ENCODE results near the gene UNC5B. TPM values are rescaled to one million over a fixed set of nuclear protein-coding genes. Genes with fewer than 3 reads are reported as not detected.

The UNC5B gene
- total and polyA plus RNA-seq, 11 donors = 4.8 to 22.8 (median 10.1) TPM

DNA sequence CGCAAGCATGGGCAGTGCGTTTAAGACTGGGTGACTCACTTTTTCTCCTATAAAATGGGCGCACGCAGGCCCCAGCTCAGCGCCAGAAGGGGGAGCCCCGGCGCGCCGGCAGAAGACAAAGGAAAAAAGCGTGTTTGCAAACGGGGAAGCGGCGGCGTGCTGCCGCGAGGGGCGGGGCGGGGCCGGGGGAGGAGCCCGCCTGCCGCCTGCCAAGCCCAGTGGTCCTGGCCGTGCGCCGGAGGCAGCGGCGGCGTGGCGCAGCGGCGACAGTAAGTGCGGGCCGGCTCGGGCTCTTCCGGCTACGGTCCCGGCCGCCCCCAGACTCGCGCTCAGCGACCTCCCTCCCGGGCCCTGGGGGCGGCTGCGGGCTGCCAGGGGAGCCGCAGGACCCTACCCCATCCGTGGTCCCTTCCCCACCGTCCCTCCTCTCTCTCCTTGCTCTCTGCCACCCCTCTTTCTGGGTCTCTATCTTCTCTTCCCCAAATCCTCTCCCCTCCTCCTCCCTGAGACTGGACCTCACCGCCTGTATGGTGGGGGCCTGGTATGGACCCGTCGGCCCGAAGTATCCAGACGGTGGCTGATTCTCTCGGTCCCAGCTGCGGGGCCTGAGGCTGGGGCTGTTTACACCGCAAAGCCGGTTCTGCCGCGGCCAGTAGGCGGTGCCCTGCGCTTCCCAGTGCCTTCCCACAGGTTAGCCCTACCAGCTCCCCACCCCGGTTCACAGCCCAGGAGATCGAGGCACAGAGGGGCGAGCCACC is 106.9 kb downstream of the UNC5B start, which contains the start of gene SLC29A3:
Gene SLC29A3 (plus strand): TSS at position 218 of the 758 bp plus-strand sequence. CDS start 51 bp downstream, at position 269.
- no peaks in the 10 kb centered on the region for H3K9me3 ChIP-seq
- peaks cover 0 to 34% (median 11%) of the 10 kb centered on the region in 12 donors for H3K4me1 ChIP-seq
- H3K36me3 ChIP-seq = peaks cover 0 to 15% (median 7%) of the 10 kb centered on the region in 9 donors
- DNase-seq = peak; percentile 81 to 92 (median 83)
- peak within 1 kb of the TSS; percentile 61 to 98 (median 78) for H3K4me3 ChIP-seq
- TF ChIP-seq POLR2A (IDR thresholded peaks at IDR 0.05) = peak in 1 of 2 donors; percentile 82
- TF ChIP-seq, protein P1, sequence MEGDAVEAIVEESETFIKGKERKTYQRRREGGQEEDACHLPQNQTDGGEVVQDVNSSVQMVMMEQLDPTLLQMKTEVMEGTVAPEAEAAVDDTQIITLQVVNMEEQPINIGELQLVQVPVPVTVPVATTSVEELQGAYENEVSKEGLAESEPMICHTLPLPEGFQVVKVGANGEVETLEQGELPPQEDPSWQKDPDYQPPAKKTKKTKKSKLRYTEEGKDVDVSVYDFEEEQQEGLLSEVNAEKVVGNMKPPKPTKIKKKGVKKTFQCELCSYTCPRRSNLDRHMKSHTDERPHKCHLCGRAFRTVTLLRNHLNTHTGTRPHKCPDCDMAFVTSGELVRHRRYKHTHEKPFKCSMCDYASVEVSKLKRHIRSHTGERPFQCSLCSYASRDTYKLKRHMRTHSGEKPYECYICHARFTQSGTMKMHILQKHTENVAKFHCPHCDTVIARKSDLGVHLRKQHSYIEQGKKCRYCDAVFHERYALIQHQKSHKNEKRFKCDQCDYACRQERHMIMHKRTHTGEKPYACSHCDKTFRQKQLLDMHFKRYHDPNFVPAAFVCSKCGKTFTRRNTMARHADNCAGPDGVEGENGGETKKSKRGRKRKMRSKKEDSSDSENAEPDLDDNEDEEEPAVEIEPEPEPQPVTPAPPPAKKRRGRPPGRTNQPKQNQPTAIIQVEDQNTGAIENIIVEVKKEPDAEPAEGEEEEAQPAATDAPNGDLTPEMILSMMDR (IDR thresholded peaks at IDR 0.05) = peak; percentile 23 to 68 (median 49)
- 0 to 1% (median 1%) methylated on average over 43 to 62 of the region's 62 CpGs for WGBS, 4 donors
- no peaks in the 10 kb centered on the region for H3K27me3 ChIP-seq
- peak within 1 kb of the TSS in 11 of 12 donors; percentile 26 to 83 (median 76) for H3K27ac ChIP-seq
- ATAC-seq = peak; percentile 56 to 95 (median 90)
- intact Hi-C loops (cut with DNase I) = loop anchor here (1.0 to 10.0 kb wide), 17 partner anchors 58 to 726 kb away; no protein-coding TSS in a partner anchor

DNA sequence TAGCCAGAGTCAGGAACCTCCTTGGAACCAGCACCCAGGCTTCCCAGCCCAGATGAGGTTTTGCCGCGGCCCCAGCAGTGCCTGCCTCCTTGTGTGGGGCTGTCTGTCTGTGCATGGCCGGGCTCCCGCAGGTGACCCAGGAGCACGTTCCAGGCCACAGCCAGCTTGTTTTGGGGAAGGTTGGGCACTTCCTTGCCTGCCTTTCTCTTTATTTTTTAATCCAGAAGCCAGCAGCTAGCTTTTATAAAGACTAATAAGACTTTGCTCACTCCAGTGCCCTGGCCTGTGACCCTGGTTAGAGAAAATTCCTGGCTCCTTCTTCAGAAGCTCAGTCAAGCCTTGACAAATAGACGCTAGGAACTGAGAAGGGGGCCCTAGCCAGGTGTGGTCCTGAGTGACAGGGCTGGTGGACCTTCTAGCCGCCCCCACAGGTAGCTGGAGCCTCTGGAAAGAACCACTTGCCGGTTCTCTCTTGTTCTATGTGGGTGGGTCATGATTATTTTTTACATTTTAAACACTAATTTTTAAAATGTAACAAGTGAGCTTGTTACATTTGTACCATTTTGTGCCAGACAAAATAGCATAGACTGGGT is 107.5 kb downstream of the UNC5B start:
- TF ChIP-seq POLR2A (IDR thresholded peaks at IDR 0.05) = no peak
- TF ChIP-seq, protein P1 (IDR thresholded peaks at IDR 0.05) = peak in 1 of 12 donors; percentile 2
- Histone ChIP-seq H3K27ac (peak overlapping the region in 10 of 12 donors; percentile 26 to 83 (median 76)), H3K36me3 (peaks cover 0 to 19% (median 7%) of the 10 kb centered on the region in 9 donors), H3K27me3 (no peaks in the 10 kb centered on the region), H3K4me1 (peaks cover 0 to 30% (median 9%) of the 10 kb centered on the region in 12 donors), H3K4me3 (peak overlapping the region; percentile 61 to 98 (median 78)), H3K9me3 (no peaks in the 10 kb centered on the region)
- 52 to 62% (median 59%) methylated on average over 8 of the region's 8 CpGs for WGBS, 4 donors
- peak in 1 of 4 donors; percentile 14 for ATAC-seq
- DNase-seq = no peak
- intact Hi-C loops (cut with DNase I) = loop anchor here (1.0 to 10.0 kb wide), 18 partner anchors 52 to 725 kb away; no protein-coding TSS in a partner anchor

DNA sequence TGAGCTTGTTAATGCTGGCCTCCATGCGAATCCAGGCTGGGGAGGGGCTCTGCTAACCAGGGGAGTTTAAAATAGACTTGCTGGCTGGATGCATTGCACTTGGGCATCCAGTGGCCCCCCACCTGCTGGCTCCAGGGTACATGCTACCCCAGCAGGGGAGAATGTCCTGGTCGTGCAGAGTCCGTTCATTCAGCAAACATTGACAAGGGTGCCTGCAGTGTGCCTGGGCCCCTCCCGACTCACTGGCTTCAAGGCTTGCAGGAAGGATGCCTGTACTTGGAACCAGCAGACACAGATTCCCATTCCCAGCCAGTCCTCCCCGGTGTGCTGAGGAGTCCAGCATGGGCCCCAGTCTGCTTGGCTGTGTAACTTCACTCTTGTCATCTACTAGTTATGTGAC is 108.2 kb downstream of the UNC5B start:
- ATAC-seq (no peak), DNase-seq (no peak)
- WGBS, 4 donors = 90 to 92% (median 91%) methylated on average over 5 of the region's 5 CpGs
- Histone ChIP-seq H3K9me3 (no peaks in the 10 kb centered on the region), H3K36me3 (peaks cover 0 to 22% (median 7%) of the 10 kb centered on the region in 9 donors), H3K4me3 (no peak overlapping the region), H3K27ac (no peak overlapping the region), H3K4me1 (peaks cover 0 to 27% (median 9%) of the 10 kb centered on the region in 12 donors), H3K27me3 (no peaks in the 10 kb centered on the region)
- intact Hi-C loops (cut with DNase I) = loop anchor here in 5 of 10 donors (5.0 to 10.0 kb wide), 5 partner anchors 52 to 574 kb away; no protein-coding TSS in a partner anchor
- TF ChIP-seq POLR2A (IDR thresholded peaks at IDR 0.05) = no peak
- TF ChIP-seq, protein P1 (IDR thresholded peaks at IDR 0.05) = no peak

DNA sequence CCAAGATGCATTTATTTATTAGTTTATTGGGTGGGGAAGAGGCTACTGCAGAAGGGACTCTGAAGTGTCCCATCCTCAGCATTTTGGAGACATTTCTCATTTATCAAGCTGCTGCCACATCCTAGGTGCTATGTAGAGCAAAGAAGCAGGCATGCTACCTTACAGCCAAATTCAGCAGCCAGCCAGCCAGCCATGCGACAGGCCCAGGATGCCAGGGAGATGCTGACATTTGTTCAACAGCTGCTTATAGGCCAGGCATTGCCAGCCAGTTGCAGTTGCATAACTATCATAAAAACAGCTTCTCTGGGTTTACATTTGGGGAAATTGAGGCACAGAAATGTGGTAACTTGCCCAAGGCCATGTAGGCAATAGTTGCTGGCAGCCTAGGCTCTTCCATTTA is 109.0 kb downstream of the UNC5B start:
- H3K27ac ChIP-seq = no peak overlapping the region
- WGBS, 4 donors = 86 to 100% (median 94%) methylated on average over 1 of the region's 1 CpG
- no peak overlapping the region for H3K4me3 ChIP-seq
- no peaks in the 10 kb centered on the region for H3K9me3 ChIP-seq
- peaks cover 0 to 29% (median 7%) of the 10 kb centered on the region in 9 donors for H3K36me3 ChIP-seq
- TF ChIP-seq, protein P1 (IDR thresholded peaks at IDR 0.05) = no peak
- no peak for TF ChIP-seq POLR2A (IDR thresholded peaks at IDR 0.05)
- intact Hi-C loops (cut with DNase I) = loop anchor here in 5 of 10 donors (5.0 to 10.0 kb wide), 5 partner anchors 51 to 573 kb away; no protein-coding TSS in a partner anchor
- no peaks in the 10 kb centered on the region for H3K27me3 ChIP-seq
- H3K4me1 ChIP-seq = peaks cover 0 to 21% (median 9%) of the 10 kb centered on the region in 12 donors
- ATAC-seq (no peak), DNase-seq (no peak)
